ENCODE data around the gene GREM2. TPM values are rescaled to one million over a fixed set of nuclear protein-coding genes. Genes with fewer than 3 reads are reported as not detected.

Gene GREM2
- total and polyA plus RNA-seq, 10 donors = 0.22 to 1.5 (median 0.69) TPM

DNA sequence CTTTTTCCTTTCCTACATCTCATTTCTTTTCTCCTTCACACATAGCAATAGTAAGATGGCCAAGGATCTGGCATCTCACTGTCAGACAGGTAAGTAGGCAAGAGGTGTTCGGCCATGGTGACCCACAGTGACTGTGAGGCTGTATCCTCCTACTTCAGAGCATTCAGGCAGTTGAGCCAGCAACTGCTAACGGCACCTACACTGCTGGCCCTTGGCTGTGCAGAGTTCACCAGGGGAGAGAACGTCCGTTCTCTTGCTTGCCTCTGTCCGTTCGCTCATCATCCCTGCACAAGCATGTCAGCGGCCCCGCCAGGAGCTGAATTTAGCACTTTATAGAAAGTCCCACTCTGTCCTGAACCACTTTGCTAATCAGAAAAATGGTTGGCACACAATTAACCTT, 113.6 kb downstream of the GREM2 start:
- H3K4me1 ChIP-seq = no peaks in the 10 kb centered on the region
- H3K9me3 ChIP-seq = no peaks in the 10 kb centered on the region
- intact Hi-C loops (cut with DNase I; ENCODE audit: low total_unique reads) = no loop called here
- TF ChIP-seq, protein P1, sequence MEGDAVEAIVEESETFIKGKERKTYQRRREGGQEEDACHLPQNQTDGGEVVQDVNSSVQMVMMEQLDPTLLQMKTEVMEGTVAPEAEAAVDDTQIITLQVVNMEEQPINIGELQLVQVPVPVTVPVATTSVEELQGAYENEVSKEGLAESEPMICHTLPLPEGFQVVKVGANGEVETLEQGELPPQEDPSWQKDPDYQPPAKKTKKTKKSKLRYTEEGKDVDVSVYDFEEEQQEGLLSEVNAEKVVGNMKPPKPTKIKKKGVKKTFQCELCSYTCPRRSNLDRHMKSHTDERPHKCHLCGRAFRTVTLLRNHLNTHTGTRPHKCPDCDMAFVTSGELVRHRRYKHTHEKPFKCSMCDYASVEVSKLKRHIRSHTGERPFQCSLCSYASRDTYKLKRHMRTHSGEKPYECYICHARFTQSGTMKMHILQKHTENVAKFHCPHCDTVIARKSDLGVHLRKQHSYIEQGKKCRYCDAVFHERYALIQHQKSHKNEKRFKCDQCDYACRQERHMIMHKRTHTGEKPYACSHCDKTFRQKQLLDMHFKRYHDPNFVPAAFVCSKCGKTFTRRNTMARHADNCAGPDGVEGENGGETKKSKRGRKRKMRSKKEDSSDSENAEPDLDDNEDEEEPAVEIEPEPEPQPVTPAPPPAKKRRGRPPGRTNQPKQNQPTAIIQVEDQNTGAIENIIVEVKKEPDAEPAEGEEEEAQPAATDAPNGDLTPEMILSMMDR (IDR thresholded peaks at IDR 0.05 in 8 of 11, conservative IDR thresholded peaks at IDR 0.05 in 3 of 11) = no peak
- TF ChIP-seq POLR2A (IDR thresholded peaks at IDR 0.05) = no peak
- no peak for TF ChIP-seq POLR2AphosphoS5 (IDR thresholded peaks at IDR 0.05)
- no peak overlapping the region for H3K27ac ChIP-seq
- peaks cover 0 to under 1% (median 0%) of the 10 kb centered on the region in 7 donors for H3K27me3 ChIP-seq (replicated peaks in 1 of 7)
- no peak overlapping the region for H3K4me3 ChIP-seq
- 89 to 95% (median 92%) methylated on average over 8 of the region's 8 CpGs for WGBS, 5 donors
- no peak for DNase-seq
- H3K36me3 ChIP-seq = no peaks in the 10 kb centered on the region

DNA sequence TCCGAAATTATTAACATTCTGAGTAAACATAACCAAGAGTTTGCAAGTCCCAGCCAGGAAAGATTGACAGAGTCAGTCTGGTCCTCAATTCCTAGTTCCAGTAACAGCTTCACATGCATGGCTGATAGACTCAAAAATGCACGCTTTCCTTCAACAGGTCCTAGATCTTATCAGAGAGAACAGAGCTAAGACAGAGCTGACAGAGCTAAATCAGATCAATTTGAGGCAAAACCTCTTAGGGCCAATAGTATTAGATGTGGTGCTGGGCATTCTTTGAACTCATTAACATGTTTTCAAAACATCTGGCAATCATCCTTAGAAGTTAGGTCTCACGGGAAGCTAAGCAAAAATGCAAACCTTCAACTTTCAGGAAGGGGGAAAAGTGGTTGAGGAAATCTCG, 114.0 kb downstream of the GREM2 start:
- Histone ChIP-seq H3K4me3 (no peak overlapping the region), H3K27me3 (replicated peaks in 1 of 7) (peaks cover 0 to 5% (median 0%) of the 10 kb centered on the region in 7 donors), H3K4me1 (no peaks in the 10 kb centered on the region), H3K36me3 (no peaks in the 10 kb centered on the region), H3K27ac (no peak overlapping the region), H3K9me3 (peaks cover 0 to under 1% (median 0%) of the 10 kb centered on the region in 8 donors)
- intact Hi-C loops (cut with DNase I; ENCODE audit: low total_unique reads) = no loop called here
- TF ChIP-seq POLR2A (IDR thresholded peaks at IDR 0.05) = no peak
- TF ChIP-seq POLR2AphosphoS5 (IDR thresholded peaks at IDR 0.05) = no peak
- TF ChIP-seq, protein P1 (IDR thresholded peaks at IDR 0.05 in 8 of 11, conservative IDR thresholded peaks at IDR 0.05 in 3 of 11) = no peak
- no peak for DNase-seq
- WGBS, 5 donors = 67 to 80% (median 76%) methylated on average over 4 of the region's 4 CpGs

DNA sequence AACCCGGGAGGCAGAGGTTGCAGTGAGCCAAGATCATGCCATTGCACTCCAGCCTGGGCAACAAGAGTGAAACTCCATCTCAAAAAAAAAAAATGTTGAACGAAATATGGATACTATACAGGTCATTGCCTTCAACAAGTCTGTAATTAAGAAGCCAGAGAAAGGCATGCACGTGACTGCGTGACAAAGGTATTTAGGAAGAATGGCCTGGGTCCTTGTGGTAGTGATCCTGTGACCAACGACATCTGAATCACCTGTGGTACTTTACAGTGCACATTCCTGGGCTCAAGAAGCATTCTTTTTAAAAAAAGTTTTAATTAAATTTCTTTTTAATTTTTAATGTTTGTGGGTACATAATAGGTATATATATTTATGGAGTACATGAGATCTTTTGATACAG, 115.0 kb downstream of the GREM2 start:
- Histone ChIP-seq H3K4me3 (no peak overlapping the region), H3K36me3 (no peaks in the 10 kb centered on the region), H3K27ac (no peak overlapping the region), H3K9me3 (peaks cover 0 to 8% (median 0%) of the 10 kb centered on the region in 8 donors), H3K27me3 (replicated peaks in 1 of 7) (peaks cover 0 to 11% (median 0%) of the 10 kb centered on the region in 7 donors), H3K4me1 (no peaks in the 10 kb centered on the region)
- TF ChIP-seq POLR2A (IDR thresholded peaks at IDR 0.05) (no peak), POLR2AphosphoS5 (IDR thresholded peaks at IDR 0.05) (no peak)
- TF ChIP-seq, protein P1 (IDR thresholded peaks at IDR 0.05 in 8 of 11, conservative IDR thresholded peaks at IDR 0.05 in 3 of 11) = no peak
- 86 to 93% (median 90%) methylated on average over 5 of the region's 5 CpGs for WGBS, 5 donors
- no peak for DNase-seq
- intact Hi-C loops (cut with DNase I; ENCODE audit: low total_unique reads) = no loop called here

DNA sequence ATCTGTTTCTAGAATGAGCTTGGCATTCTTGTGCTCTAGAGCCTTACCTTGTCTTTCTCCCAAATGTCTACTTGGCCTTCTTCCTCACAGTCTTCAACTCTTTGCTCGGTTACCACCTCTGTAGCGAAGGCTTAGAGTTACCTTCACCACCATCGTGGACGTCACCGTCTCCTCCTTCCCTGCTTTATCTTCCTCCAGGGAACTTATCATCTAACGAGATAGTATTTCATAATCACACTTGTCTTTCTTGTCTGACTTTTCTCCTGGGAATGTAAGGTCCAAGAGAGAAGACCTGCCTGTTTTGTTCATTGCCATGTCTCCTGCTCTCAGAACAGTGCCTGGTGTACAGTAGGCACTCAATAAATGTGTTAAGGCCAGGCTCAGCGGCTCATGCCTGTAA, 115.6 kb downstream of the GREM2 start:
- peaks cover 0 to 11% (median 0%) of the 10 kb centered on the region in 7 donors for H3K27me3 ChIP-seq (replicated peaks in 1 of 7)
- no peaks in the 10 kb centered on the region for H3K36me3 ChIP-seq
- 87 to 93% (median 90%) methylated on average over 7 of the region's 7 CpGs for WGBS, 5 donors
- intact Hi-C loops (cut with DNase I; ENCODE audit: low total_unique reads) = no loop called here
- H3K4me1 ChIP-seq = no peaks in the 10 kb centered on the region
- H3K9me3 ChIP-seq = peaks cover 0 to 8% (median 0%) of the 10 kb centered on the region in 8 donors
- no peak overlapping the region for H3K27ac ChIP-seq
- no peak for TF ChIP-seq POLR2AphosphoS5 (IDR thresholded peaks at IDR 0.05)
- TF ChIP-seq, protein P1 (IDR thresholded peaks at IDR 0.05 in 8 of 11, conservative IDR thresholded peaks at IDR 0.05 in 3 of 11) = no peak
- TF ChIP-seq POLR2A (IDR thresholded peaks at IDR 0.05) = no peak
- no peak overlapping the region for H3K4me3 ChIP-seq
- DNase-seq = no peak
